ENCODE results near the gene TMC4.
"Not testable (repeated sequence)": the region's sequence is repeated elsewhere in the genome, so short reads cannot be mapped to it uniquely, and the experiment has no call there.

Gene TMC4

DNA sequence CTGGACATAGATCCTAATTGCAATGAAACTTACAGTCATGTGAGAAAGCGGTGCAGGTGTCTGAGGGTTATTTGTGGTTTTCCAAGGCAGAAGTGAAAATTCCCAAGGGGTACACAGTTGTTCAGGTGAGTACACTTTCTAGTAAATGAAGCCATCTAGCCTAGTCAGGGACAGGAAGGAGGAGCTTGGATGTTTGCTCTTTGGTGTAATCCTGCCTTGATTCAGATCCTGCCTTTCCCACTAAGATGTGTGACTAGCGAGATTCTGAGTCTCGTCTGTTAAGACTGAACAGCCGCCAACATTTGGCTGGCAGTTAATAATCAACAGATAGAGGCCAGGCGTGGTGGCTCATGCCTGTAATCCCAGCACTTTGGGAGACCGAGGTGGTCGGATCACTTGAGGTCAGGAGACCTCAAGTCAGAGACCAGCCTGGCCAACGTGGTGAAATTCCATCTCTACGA lies 30.2 kb upstream of the TMC4 start:
- DNase-seq, result no peak

DNA sequence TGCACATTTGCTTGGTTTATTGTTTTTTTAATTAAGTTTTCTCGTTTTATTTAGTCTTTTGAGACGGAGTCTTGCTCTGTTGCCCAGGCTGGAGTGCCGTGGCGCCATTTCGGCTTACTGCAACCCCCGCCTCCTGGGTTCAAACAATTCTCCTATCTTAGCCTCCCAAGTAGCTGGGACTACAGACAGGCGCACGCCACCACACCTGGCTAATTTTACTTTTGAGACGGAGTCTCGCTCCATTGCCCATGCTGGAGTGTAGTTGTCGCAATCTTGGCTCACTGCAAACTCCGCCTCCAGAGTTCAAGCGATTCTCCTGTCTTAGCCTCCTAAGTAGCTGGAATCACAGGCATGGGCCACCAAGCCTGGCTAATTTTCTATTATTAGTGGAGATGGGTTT lies 29.0 kb upstream of the TMC4 start:
- no peak for DNase-seq

DNA sequence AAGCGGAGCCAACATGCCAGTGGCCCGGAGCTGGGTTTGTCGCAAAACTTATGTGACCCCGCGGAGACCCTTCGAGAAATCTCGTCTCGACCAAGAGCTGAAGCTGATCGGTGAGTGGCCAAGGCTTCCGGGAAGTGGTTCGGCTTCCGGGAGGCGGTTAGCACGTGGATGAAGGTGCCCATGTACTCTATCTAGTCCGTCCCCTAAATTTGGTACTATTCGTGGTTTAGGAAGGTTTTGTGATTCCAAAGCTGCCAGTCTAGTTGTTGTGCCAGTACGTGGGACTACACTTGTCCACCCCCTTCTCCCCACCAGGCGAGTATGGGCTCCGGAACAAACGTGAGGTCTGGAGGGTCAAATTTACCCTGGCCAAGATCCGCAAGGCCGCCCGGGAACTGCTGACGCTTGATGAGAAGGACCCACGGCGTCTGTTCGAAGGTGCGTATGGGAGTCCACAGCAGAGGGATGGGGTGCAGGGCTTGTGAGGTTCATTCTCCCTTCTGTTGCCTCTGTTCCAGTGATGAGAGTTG lies 28.3 kb upstream of the TMC4 start:
- DNase-seq, result peak; percentile 50

DNA sequence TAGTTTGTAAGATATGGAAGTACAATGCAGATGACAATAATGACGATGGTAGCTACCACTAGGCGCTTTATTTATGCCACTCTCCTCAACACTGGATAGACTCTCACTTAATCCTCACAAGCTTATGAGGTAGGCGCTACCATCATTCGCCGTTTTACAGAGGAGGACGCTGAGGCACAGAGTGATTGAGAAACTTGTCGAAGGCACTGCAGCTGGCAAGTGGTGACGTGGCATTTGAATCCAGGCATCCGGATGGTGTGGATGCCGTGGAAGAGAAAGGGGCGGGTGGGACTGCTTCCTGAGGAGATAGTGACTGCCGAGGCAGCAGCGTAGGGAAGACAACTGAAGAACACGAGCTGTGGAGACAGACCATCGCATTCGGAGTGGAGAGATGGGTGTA lies 26.4 kb upstream of the TMC4 start:
- DNase-seq, result no peak

DNA sequence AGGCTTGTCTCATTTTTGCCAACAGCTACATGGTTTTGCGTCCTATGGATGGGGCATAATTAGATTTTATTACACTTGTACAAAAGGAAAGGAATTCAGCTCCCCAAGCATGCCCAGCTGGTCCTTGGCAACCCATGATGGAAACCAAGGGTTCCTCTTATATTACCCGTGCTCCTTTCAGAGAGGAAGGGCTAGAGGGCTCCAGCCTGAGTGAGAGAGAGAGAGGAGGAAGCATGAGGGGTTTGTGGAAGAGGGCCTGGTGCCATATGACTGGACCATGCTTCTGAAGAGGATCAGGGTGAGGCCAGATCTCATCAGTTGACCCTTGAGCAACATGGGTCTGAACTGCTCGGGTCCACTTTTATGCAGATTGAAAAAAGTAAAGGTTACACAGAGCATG lies 24.2 kb upstream of the TMC4 start:
- DNase-seq, result no peak

DNA sequence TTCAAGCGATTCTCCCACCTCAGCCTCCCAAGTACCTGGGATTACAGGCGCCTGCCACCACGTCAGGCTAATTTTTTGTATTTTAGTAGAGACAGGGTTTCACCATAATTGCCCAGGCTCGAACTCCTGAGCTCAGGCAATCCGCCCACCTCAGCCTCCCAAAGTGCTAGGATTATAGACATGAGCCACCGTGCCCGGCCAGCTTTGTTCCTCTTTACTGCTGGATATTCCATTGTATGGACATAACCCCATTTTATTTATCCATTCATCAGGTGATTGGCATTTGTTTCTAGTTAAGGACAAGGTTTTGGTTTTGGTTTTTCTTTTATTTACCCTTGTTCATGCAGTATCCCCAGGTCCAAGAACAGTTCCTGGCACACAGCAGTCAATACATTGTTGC lies 23.6 kb upstream of the TMC4 start:
- DNase-seq, result no peak

DNA sequence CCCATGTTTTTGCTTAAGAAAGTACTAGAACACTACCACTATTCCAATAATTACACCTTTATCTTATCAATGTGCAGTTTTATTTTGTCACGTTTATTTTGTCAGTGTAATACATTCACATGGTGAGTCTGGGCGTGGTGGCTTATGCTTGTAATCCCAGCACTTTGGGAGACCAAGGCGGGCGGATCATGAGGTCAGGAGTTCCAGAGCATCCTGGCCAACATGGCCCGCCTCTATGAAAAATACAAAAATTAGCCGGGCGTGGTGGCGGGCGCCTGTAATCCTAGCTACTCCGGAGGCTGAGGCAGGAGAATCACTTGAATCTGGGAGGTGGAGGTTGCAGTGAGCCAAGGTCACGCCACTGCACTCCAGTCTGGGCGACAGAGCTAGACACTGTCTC lies 21.5 kb upstream of the TMC4 start:
- not testable (repeated sequence) for DNase-seq

DNA sequence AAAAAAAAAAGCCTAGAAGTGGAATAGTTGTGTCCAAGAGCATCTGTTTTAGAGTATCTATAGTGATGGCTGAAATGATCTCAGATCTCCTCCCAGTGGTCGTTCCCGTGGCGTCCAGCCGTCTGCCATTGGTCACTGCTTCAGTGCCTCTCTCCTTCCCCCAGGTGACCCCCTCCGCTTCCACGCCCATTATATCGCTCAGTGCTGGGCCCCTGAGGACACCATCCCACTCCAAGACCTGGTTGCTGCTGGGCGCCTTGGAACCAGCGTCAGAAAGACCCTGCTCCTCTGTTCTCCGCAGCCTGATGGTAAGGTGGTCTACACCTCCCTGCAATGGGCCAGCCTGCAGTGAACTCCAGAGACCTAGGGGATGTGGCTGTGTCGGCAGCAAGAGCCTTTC lies 20.1 kb upstream of the TMC4 start:
- no peak for DNase-seq

DNA sequence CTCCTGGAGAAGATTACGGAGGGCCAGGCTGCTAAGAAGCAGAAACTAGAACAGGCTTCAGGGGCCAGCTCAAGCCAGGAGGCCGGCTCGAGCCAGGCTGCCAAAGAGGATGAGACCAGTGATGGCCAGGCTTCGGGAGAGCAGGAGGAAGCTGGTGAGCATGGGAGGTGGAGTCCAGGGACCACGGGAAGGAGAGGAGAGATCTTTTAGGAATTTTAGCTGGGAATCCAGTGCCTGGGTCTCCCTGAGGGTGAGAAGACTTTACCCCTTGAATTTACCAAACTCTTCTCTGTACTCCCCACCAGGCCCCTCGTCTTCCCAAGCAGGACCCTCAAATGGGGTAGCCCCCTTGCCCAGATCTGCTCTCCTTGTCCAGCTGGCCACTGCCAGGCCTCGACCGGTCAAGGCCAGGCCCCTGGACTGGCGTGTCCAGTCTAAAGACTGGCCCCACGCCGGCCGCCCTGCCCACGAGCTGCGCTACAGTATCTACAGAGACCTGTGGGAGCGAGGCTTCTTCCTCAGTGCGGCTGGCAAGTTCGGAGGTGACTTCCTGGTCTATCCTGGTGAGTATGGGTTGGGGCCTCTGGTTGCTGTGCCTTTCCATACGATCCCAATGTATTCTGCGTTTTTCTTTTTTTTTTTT lies 19.0 kb upstream of the TMC4 start:
- DNase-seq, result no peak

DNA sequence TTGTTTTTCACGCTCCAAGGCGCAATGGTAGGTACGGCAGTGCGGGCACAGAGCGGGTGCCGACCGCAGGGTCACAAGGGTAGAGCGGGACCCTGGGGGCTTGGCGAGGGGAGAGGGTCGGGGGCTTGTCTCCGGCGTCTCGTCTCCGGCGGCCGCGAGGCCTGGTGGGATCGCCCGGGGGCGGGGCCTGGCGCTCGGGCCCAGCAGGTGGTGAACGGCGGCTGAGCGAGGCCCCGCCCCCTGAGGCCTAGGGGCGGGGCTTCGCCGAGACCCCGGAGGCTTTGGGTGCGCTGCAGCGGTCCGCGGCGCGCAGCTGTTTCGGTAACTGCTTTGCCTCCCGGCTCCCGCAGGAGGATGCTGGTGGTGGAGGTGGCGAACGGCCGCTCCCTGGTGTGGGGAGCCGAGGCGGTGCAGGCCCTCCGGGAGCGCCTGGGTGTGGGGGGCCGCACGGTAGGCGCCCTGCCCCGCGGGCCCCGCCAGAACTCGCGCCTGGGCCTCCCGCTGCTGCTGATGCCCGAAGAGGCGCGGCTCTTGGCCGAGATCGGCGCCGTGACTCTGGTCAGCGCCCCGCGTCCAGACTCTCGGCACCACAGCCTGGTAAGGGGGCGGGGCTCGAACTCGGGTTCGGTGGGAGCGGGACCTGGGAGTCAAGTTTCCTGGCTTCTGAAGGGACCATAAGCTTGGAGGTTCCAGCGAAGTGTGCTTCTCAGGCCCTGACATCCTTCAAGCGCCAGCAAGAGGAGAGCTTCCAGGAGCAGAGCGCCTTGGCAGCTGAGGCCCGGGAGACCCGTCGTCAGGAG lies 18.3 kb upstream of the TMC4 start, which contains the start of gene TSEN34:
TSEN34 (plus strand) TSS at position 298 of the 800 bp plus-strand sequence; CDS start at position 355, 57 bp downstream.
- peak; percentile 88 for DNase-seq

DNA sequence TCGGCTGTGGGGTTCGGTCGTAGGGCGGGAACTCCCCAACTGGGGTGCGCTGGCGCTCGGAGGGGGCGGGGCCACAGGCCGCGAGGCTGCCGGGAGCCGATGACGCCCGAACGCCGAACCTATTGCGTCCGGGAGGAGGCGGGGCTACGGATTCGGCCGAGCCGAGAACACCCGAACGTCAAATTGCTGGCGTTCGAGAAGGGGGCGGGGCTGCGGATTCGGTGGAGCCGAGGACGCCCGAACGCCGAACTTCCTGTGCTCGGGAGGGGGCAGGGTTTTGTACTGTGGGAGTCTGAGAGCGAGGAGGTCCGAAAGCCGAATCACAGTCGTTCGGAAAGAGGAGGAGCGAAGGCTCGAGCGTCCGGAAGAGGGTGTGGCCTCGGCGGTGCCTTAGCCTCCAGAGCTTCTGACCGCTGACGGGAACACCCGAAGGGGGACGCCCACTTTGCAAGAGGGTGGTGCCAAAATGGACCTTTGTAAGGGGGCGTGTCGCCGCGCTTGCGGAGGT lies 17.6 kb upstream of the TMC4 start:
- peak; percentile 100 for DNase-seq

DNA sequence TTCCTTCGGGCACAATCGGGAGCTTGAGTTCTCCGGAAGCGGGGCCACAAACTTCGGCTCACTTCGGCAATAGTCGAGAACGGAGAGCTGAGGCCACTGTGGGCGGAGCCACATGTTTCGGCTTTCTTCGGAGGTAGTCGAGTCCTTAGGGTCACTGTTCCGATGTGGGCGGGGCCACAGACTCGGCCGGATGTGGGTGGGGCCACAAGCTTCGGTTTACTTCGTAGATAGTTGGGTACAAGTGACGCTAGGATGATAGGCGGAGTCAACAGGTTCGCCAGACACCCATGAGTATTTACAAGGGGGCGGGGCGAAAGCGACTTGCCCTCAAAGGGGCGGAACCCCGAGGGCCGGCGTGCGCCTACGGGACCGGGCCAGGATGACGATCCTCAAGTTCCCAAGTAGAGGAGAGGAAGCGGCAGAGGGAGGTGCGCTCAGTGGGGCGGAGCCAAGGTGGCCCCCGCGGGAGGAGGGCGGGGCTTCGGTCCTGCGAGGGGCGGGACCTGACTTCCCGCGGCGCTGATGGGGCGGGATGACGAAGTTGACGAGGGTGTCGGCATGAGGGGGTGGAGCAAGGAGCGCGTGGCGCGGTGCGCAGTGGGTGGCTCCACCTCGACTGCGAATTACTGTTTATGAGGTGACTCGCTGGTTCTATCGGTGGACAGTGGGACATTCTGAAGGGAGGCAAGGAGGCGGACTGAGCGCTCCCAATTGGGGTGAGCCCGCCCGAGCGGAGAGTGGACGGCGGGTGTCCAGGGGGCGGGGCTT lies 17.0 kb upstream of the TMC4 start:
- peak; percentile 100 for DNase-seq

DNA sequence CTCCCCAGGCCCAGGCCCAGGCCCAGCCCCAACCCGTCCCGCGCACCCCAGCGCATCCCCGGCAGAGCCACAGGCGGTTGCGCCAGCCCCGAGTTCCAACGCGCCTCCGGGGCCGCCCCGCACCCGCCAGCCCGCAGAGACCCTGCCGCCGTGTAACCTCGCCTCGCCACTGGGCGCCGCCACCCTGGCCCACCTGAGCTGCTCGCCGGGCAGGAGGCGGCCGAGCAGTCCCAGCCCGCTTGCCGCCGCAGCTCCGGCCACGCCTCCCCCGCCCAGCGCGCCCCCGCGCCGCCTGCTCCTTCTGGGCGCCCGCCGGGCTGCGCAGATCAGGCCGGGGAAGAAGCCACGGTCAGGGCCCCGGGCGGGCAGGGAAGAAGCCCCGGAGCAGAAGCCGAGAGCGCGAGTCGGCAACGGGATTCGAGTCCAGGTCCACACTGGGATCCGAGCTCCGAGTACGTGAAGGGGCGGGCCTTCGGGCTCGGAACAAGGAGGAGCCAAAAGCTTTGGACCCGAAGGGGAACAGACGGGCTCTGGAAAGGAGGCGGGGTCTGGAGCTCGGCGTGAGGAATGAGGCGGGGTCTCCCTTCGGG lies 16.3 kb upstream of the TMC4 start, which contains the start of gene MBOAT7:
MBOAT7 (minus strand) TSS at position 436 of the 590 bp plus-strand sequence. CDS start 1,072 bp downstream, outside the sequence.
- no peak for DNase-seq

DNA sequence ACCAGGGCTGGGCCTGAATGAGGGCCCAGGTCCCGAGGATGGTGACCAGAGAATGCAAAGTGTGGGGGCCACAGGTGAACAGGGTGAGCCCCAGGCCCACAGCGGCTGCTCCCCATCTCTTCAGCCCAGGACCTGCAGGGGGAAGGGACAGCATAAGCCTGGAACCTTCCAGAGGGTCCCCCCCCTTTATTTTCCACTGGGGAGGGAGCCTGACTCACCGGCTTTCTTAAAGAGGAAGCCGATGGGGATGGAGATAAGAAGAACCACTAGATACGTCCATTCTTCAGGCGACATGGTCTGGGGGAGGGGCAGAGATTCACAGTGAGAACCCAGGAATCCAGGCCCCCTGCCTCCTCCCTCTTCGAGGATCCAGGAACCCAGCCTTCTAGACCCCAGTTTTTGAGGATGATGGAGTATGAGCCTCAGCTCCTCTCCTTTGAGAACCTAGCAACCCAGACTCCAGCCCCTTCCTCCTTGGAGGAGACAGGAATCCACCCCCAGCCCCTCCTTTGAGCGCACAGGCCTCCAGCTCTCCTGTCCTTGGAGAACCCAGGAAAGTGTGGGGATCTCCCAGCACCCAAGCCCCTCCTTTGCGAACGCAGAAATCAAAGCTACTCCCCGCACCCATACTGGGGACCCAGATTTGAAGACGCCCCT lies 15.4 kb upstream of the TMC4 start:
- DNase-seq, result peak; percentile 78

DNA sequence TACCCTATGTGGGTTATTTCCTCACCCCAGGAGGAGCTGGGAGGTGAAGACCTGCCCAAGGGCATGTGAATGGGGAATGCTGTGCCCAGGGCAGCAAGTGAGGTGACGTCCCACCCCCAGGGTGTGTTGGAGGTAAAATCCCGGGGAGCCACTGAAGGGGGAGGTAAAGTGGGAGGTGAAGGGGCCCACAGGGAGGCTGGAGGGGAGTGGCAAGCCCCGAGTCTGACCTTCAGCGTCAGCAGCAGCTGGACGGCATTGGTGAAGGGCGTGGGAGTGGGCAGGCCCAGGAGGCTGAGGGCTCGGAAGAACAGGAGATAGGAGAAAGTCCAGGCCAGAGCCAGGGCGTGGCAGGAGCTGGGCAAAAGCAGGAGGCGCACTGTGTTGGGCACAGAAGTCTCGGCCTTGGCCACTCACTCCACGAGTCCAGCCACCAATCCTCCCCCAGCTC lies 14.0 kb upstream of the TMC4 start:
- no peak for DNase-seq

DNA sequence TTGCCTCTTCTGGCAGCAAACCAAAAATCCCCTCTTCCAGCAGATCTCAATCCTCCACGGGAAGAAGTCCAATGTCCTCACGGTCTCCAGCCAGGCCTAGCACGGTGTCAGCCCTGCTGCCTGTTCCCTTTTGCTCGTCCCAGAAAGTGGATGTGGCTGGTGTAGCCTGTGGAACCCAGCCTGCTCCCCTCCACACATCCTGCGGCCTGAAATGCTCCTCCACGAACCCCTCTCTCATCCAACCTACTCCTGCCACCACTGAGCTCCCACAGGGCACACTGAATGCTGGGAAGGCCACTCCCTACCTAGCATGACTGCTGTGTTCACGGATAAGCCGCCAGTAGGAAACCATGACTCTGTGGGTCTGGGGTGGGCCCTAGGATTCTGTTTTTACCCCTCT lies 13.4 kb upstream of the TMC4 start:
- no peak for DNase-seq

DNA sequence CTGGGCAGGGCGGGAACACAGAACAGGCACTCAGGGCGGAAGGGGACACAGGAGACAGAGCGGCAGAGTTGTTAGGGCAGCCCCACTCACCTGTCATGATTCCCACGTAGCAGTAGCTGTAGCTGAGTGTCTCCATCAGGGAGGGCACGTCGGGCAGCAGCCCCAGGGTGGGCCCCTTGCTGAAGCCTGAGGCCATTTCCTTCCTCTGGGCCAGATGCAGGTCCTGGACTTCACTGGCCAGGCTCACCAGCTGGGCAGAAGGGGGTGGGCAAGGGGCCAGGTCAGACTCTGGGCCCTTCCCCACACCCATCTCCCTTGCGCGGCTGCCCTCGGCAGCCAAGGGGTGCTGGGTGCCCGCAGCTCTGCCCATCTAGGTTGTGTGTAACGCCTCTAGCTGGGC lies 10.5 kb upstream of the TMC4 start:
- no peak for DNase-seq

DNA sequence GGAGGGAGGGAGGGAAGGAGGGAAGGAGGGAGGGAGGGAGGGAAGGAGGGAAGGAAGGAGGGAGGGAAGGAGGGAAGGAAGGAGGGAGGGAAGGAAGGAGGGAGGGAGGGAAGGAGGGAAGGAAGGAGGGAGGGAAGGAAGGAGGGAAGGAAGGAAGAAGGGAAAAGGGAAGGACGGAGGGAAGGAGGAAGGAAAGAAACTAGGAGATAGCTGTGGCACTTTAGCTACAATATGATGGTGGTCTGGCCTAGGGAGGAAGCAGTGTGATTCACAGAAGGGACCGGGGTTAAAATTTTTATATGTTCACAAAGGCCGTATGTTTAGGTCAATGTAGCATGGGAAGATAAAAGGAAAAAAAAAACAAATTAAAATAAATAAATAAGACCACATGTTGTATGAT lies 8.9 kb upstream of the TMC4 start:
- DNase-seq, result not testable (repeated sequence)

DNA sequence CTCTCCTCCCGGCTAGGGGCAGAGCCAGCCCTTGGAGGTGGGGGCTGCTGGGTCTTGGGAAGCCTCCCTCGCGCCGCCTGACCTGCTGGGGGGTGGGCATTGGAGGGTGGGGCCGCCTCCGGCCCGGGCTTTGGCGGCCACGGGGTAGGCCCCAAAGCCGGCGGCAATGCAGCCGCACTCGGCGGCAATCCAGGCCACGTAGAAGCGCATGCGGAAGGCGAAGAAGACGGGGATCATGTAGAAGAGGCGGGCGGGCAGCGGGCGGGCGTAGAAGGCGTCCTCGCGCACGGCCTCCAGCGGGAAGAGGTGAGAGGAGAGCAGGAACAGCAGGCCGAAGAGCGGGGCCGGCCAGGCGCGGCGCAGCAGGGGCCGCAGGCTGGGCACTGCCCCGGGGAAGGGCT lies 7.7 kb upstream of the TMC4 start:
- DNase-seq, result no peak

DNA sequence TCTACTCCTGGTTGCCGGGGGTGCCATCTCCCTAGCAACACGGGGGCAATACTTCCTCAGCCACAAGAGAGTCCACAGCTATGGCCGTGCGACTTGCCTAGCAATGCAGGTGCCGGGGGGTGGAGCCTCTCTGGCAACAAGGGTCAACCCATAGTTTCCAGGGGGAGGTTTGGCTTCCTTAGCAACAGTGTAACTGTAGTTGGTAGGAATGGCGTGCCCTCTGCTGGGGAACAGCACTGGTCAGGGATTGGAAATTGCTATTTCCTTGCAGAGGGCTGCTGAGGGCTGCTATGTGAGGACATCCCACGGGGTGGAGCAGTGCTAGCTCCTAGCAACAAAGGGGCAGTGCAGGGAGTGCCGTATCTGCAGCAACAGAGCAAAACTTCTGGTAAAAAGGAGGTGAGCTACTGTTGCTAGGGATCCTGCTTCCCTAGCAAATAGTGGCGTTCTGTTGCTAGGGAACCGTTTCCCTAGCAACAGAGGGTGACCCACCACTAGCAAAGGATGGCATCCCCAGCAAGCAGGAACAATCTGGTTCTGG lies 7.0 kb upstream of the TMC4 start:
- no peak for DNase-seq

DNA sequence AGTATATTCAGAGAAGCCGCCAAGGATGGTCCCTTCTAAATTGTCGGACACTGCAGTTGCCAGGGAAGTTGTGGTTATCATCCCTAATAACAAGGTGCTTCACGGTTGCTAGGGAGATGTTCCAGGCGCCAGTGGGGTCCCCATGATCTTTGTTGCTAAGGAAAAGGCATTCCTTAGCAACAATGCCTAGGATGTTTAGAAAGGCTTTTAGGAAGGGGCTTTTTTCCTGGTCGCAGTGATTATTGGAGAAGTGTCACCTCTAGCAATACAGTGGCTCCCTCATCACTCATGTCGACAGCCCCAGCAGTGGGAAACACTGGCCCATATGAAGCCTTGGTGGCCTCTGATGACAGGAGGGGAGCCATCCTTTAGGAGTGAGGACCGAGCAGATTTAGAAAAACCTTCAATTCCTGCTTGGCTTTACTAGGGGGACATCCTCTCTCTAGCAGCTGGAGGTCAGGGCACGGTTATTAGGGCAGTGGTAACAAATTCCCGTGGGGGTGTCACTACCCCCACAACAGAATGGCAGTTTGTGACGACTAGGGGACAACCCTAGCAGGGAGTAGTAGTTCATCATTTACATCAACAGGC lies 6.4 kb upstream of the TMC4 start:
- no peak for DNase-seq
